GM18867 (cell line): ENCODE measurements around the gene KCNRG.
"Not testable (repeated sequence)": the region's sequence is repeated elsewhere in the genome, so short reads cannot be mapped to it uniquely, and the experiment has no call there.

Source experiments
- ATAC-seq: cut with Tn5 transposase; IDR thresholded peaks from one replicate; pipeline ENCODE4 v1.9.1; 2021; ENCODE audit warnings: mild to moderate bottlenecking, moderate library complexity; ENCODE audit not compliant: unreplicated experiment

The KCNRG gene

DNA sequence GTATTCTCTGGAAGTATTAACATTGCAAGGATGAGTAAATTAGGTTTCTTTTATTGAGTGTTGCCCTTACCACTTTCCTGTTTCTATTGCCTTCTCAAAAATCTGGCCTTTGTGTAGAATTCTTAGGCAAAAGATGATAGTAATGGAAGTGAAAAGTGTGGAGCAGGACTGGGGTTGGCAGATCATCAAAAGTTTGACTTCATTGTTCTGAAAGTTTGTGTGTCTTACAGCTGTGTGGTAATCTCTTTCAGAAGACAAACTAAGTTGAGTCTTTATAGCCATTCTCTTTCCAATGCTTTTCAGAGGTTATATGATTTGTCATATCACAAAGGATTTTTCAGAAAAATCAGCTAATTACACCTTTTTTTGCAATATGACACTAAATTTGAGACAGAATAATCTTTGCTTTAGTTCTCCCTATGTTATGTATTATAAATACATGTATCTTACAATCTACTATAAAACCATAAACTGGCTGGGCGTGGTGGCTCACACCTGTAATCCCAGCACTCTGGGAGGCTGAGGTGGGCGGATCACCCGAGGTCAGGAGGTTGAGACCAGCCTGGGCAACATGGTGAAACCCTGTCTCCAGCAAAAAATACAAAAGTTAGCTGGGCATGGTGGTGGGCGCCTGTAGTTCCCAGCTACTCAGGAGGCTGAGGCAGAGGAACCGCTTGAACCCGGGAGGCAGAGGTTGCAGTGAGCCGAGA, 8.7 kb upstream of the KCNRG start:
- no peak for ATAC-seq

- ATAC-seq, result no peak
These were observed 3.8 kb upstream of the KCNRG start for GRCh38 chr13:50011461-50011860.

GRCh38 chr13:50012396-50013169, 2.7 kb upstream of the KCNRG start:
- no peak for ATAC-seq

GRCh38 chr13:50014386-50014785, 858 bp upstream of the KCNRG start:
- no peak for ATAC-seq

DNA sequence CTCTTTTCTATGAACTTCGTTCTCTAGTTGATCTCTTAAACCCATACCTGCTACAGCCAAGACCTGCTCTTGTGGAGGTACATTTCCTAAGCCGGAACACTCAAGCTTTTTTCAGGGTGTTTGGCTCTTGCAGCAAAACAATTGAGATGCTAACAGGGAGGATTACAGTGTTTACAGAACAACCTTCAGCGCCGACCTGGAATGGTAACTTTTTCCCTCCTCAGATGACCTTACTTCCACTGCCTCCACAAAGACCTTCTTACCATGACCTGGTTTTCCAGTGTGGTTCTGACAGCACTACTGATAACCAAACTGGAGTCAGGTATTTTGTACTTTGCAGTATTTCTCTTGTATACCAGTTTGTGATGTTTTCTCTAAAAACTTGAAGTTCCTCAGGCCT, 506 bp downstream of the KCNRG start:
- ATAC-seq, result no peak

DNA sequence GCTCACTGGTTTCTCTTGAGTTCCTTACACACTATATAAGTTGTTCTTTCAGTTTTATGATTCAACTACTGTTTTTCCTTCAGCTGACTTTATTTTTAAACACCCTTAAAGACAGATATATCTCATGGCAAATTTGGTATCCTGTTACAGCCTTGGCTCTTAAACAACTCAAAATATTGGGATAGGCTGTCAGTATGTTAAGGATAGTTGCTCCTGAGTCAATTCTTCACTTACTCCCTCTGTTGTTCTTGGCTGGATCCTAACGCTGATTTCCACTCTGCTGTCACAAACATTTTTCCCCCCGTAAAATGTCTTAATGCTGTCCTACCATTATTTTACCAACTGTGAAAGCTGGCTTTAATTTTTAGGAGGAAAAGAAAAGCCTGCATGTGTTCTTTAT, 1.2 kb downstream of the KCNRG start:
- no peak for ATAC-seq

GRCh38 chr13:50017819-50018218, 2.6 kb downstream of the KCNRG start:
- no peak for ATAC-seq

DNA sequence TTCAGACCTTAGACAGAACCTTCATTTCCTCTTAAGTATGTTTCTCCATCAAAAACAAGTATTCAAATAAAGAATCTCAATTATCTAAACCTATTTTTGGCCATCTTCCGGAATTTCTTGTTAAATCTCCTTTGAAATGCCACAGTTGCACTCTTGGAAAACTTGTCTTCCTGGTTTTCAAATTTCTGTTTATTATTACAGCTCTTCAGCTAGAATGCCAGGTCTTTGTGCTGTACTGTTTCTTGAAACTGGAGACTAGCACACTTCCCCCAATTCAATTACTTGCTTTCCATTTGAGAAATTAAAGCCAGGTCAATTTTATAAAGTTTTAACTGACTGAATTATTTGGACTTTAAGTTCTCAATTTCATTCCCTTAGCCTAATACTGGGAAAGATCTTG, 10.2 kb downstream of the KCNRG start:
- no peak for ATAC-seq

DNA sequence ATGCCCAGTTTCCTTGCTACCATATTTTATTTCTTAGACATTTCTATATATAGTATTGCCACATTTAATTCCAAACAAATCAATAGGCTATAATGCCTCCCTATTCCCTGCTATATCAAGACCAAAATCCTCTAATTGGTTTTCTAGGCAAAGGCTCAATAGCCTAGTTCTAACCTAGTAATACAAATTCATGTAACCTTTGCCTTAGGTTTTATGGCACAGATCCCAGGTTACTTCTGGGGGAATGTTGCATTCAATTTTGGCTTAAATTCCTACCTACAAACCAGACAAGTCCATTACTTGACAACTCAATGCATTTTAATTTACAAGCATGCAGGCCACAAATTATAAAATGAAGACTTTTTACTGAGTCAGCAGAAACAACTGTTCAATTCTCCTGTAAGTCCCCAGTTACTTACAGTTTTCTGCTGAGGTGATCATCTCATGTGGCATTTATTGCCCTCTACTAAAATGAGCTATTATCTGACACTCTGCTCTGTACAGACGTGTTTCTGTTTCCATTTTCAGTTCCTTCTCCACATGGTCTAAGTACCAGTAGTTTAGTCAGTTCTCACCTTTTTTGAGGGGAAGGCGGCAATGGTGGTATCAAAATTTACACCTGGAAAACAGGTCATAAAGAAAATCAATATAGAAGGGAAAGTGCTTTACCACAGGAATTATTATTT, 11.7 kb downstream of the KCNRG start:
- peak; percentile 100 for ATAC-seq

DNA sequence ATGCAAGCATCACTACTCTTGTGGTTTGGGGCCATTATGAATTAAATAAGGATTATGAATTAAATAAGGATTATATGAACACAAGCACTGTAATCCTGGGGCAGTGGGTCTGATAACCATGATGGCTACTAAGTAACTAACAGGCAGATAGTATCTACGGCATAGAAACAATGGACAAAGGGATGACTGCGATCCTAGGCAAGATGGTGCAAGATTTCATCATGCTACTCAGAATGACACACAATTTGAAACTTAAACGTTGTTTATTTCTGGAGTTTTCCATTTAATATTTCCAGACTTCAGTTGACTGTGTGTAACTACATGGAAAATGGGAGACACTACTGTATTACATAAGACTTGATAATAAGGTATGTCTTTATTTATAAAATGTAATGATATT, 15.1 kb downstream of the KCNRG start:
- no peak for ATAC-seq

DNA sequence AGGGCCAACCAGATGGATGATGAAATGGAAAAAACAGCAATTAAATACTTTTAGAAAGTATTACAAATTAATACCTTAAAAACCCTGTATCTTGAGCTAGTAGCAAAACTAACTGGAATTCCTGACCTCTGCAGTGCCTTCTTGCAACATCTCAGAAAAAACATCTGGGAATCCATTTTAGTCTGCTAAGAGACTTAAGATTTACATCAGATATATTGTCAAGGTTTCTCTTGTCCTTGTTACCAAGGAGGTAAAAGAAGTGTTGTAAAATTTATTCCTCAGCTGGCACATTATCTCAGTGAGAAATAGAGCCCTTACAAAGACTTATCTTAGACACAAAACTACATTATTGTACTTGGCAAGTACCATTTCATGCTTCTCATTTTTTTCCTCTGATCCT, 18.5 kb downstream of the KCNRG start:
- no peak for ATAC-seq

GRCh38 chr13:50037788-50038187, 22.5 kb downstream of the KCNRG start:
- no peak for ATAC-seq

- ATAC-seq, result no peak
These were observed 23.0 kb downstream of the KCNRG start for GRCh38 chr13:50038266-50038665.

DNA sequence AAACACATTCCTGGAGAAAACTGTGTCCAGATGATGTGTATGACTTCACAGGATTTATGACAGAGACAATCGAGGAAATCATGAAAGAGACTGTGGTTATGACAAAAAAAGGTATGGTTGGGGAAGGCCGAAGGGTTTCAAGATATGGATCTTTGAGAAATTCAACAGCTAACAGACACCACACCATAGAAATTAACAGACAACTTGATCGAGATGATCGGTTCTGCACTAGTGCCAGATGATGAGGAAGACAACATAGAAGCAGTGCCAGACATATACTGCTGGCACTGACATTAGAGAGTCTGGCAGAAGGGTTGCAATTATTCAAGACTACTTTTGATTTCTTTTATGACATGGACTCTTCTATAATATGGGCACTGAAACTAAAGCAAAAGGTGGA, 37.2 kb downstream of the KCNRG start:
- ATAC-seq, result no peak

DNA sequence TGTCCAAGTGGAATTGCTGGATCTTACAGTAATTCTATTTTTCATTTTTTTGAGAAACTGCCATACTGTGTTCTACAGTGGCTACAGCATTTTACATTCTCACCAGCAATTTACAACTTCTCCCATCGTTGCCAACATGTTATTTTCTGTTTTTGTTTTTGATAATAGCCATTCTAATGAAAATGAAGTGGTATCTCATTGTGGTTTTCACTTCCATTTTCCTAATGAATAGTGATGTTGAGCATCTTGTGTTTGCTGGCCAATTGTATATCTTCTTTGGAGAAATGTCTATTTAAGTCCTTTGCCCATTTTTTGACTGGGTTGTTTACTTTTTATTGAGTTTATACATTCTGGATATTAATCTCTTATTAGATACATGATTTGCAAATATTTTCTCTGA, 38.6 kb downstream of the KCNRG start:
- ATAC-seq, result no peak

- no peak for ATAC-seq
These were observed 40.2 kb downstream of the KCNRG start for GRCh38 chr13:50055454-50055853.

DNA sequence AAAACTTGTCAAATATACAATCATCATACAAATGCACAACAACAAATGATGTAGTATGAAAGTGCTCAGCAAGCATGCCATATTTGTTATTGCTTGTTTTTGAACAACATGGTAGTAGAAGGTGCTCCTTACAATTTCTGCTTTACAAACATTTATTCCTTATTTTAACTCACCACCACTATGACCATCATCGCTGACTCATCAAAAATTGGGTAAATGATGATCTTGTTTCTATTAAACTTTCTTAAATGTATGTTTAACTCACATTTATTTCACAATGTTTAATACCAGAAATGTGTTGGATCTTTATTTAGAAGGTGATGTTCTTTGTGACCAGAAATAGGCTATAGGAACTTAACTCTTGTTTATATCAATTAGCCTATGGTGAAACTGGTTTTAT, 45.5 kb downstream of the KCNRG start:
- ATAC-seq, result no peak

GRCh38 chr13:50062336-50062735, 47.1 kb downstream of the KCNRG start:
- not testable (repeated sequence) for ATAC-seq

- ATAC-seq, result no peak
These were observed 50.5 kb downstream of the KCNRG start for GRCh38 chr13:50065712-50066111.

DNA sequence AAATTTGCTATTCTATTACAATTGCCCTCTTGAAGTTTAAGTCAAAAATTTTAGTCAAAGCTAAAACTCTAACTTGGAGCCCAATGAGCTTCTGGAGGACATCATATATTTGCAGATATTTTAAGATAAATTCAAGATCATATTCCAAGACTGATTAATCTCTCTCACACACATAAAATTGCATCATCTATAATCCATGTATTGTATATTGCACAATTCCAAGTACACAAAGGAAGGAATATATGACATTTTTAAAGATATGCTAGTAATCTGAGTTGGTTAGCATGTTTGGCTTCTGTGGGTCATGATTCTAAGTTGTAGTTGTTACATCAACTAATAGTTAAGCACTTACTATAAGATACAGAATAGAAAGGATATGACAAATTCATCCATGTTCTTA, 53.3 kb downstream of the KCNRG start:
- no peak for ATAC-seq

DNA sequence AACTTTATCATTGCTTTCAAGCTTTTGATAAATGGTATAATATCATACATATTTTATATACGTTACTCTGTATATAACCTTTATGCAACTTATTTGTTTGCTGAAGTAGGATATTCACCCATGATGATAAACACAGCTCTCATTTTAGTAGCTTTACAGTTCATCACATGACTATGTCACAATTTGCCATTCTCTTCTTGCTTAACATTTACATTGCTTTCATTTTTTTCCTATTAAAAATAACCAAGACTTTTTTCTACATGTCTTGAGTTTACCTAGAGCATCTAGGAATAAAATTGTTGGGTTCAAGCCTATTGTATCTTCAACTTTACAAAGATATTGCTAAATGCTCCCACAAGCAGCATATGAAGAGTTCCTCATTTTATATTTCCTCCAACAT, 54.0 kb downstream of the KCNRG start:
- ATAC-seq, result no peak

DNA sequence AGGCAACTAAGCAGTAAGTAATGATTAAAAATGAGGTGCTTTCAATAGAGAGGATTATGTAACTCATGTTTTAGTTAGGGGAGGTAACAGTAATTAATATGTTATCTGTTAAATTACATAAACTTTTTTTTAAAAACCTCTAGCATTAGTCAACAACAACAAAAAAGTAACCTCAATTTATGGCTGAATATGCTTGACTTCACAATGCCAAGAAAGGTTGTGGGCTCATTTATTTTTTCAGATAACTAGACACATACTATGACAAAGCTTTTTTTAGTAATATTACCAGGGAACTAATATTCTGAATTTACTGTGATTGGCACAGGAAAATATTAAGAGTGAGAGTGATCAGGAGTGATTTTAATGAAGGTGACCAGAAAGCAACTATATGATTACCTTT, 54.9 kb downstream of the KCNRG start:
- no peak for ATAC-seq
